Measurements from ENCODE around the gene ROBO1. TPM values are rescaled to one million over a fixed set of nuclear protein-coding genes. Genes with fewer than 3 reads are reported as not detected.

ROBO1 gene
- total RNA-seq, 4 donors from 2014 or later = 12.3 to 112 (median 27.1) TPM

DNA sequence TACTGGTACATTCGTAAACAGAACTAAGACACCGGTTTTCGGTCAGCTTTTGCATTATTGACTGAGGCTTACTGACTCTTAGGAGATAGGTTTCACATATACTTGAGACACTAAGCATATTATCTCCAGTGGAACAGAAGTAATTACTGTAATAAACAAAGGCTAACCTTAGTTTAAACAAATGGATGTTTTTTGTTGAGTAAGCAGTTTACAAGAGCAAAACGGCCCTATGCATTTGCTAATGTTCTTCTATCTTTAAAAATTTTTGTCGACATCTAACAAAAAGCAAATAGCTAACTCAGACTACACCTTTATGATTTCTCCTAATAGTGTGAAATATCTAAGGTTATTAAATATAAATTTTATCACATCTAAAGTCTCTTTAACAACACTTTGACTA lies 664.5 kb downstream of the ROBO1 start:
- intact Hi-C loops (cut with DNase I; ENCODE audit: low total_unique reads) = no loop called here
- no peak for DNase-seq
- Histone ChIP-seq H3K27ac (no peak overlapping the region), H3K4me3 (no peak overlapping the region), H3K36me3 (no peaks in the 10 kb centered on the region), H3K9me3 (no peaks in the 10 kb centered on the region), H3K4me1 (no peaks in the 10 kb centered on the region), H3K27me3 (no peaks in the 10 kb centered on the region)
- TF ChIP-seq POLR2A (IDR thresholded peaks at IDR 0.05) (no peak), CTCF (IDR thresholded peaks at IDR 0.05) (no peak)

- TF ChIP-seq CTCF (IDR thresholded peaks at IDR 0.05) = no peak
- TF ChIP-seq POLR2A (IDR thresholded peaks at IDR 0.05) = no peak
- H3K27me3 ChIP-seq = no peaks in the 10 kb centered on the region
- H3K36me3 ChIP-seq = no peaks in the 10 kb centered on the region
- no peak overlapping the region for H3K4me3 ChIP-seq
- intact Hi-C loops (cut with DNase I; ENCODE audit: low total_unique reads) = no loop called here
- DNase-seq = no peak
- no peaks in the 10 kb centered on the region for H3K4me1 ChIP-seq
- H3K27ac ChIP-seq = no peak overlapping the region
- no peaks in the 10 kb centered on the region for H3K9me3 ChIP-seq
Measured at GRCh38 chr3:79097964-79098660, 669.7 kb downstream of the ROBO1 start.

- H3K4me3 ChIP-seq = no peak overlapping the region
- TF ChIP-seq CTCF (IDR thresholded peaks at IDR 0.05) = no peak
- no peak for TF ChIP-seq POLR2A (IDR thresholded peaks at IDR 0.05)
- H3K36me3 ChIP-seq = no peaks in the 10 kb centered on the region
- no peaks in the 10 kb centered on the region for H3K4me1 ChIP-seq
- H3K9me3 ChIP-seq = no peaks in the 10 kb centered on the region
- no peak for DNase-seq
- intact Hi-C loops (cut with DNase I; ENCODE audit: low total_unique reads) = no loop called here
- no peak overlapping the region for H3K27ac ChIP-seq
- peaks cover 0 to 4% of the 10 kb centered on the region in 2 donors for H3K27me3 ChIP-seq
Measured at GRCh38 chr3:79094654-79095053, 673.1 kb downstream of the ROBO1 start.

GRCh38 chr3:79086514-79086913 lies 681.3 kb downstream of the ROBO1 start:
- Histone ChIP-seq H3K27ac (no peak overlapping the region), H3K4me1 (no peaks in the 10 kb centered on the region), H3K36me3 (no peaks in the 10 kb centered on the region), H3K4me3 (no peak overlapping the region), H3K27me3 (no peaks in the 10 kb centered on the region), H3K9me3 (no peaks in the 10 kb centered on the region)
- intact Hi-C loops (cut with DNase I; ENCODE audit: low total_unique reads) = no loop called here
- DNase-seq = no peak
- TF ChIP-seq CTCF (IDR thresholded peaks at IDR 0.05) (peak; percentile 16 to 33 (median 31)), POLR2A (IDR thresholded peaks at IDR 0.05) (no peak)

GRCh38 chr3:79085171-79085570 lies 682.6 kb downstream of the ROBO1 start:
- Histone ChIP-seq H3K9me3 (no peaks in the 10 kb centered on the region), H3K36me3 (no peaks in the 10 kb centered on the region), H3K4me3 (no peak overlapping the region), H3K27ac (no peak overlapping the region), H3K27me3 (no peaks in the 10 kb centered on the region), H3K4me1 (no peaks in the 10 kb centered on the region)
- no peak for DNase-seq
- intact Hi-C loops (cut with DNase I; ENCODE audit: low total_unique reads) = no loop called here
- no peak for TF ChIP-seq POLR2A (IDR thresholded peaks at IDR 0.05)
- no peak for TF ChIP-seq CTCF (IDR thresholded peaks at IDR 0.05)
